ENCODE data around the gene TRRAP.

The TRRAP gene

DNA sequence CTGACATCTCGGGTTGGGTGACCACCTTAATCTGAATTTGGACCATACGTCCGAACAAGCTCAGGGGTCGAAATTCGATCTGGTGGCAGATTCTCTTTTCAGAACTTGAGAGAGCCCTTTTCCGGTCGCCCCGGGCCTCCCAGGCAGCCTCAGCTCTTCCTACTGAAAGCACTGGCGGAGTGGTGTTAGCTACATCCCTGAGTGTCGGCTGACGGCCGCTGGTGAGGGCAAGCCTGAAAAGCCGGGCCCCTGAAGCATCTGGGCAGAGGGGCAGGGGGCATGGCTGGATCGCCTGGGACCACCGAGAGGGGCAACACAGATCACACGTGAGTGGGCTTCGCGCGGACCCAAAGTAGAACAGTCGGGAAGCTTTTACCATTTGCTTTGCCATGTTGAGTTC lies 149.5 kb downstream of the TRRAP start:
- no peaks in the 10 kb centered on the region for H3K9me3 ChIP-seq (ENCODE audit: insufficient read depth, low read depth, low read length)
- H3K4me2 ChIP-seq (ENCODE audit: low read length) = no peak overlapping the region
- H3K79me2 ChIP-seq (ENCODE audit: control insufficient read depth, insufficient read depth, low read length, poor library complexity) = no peaks in the 10 kb centered on the region
- H3K14ac ChIP-seq (ENCODE audit: low read length) = no peak overlapping the region
- H3K23ac ChIP-seq (ENCODE audit: low read length) = no peak overlapping the region
- no peak overlapping the region for H2AFZ ChIP-seq (ENCODE audit: insufficient read depth, low read length, poor library complexity)
- H3K4me3 ChIP-seq (ENCODE audit: low read depth, low read length) = no peak overlapping the region
- H4K12ac ChIP-seq (ENCODE audit: low read depth, low read length) = no peak overlapping the region
- H3K18ac ChIP-seq (ENCODE audit: low read length) = no peak overlapping the region
- no peaks in the 10 kb centered on the region for H3K27me3 ChIP-seq (ENCODE audit: insufficient read depth, low read length)
- no peaks in the 10 kb centered on the region for H3K4me1 ChIP-seq (ENCODE audit: control insufficient read depth in 1 of 2, insufficient read depth in 2 of 2, low read length in 2 of 2)
- H3K79me1 ChIP-seq (ENCODE audit: low read length) = no peaks in the 10 kb centered on the region
- DNase-seq = no peak
- H4K8ac ChIP-seq (ENCODE audit: low read depth, low read length) = no peak overlapping the region
- H3K9ac ChIP-seq (ENCODE audit: low read length) = no peak overlapping the region
- H2BK12ac ChIP-seq (ENCODE audit: low read length) = no peak overlapping the region
- H4K91ac ChIP-seq (ENCODE audit: low read depth, low read length) = no peak overlapping the region
- no peak overlapping the region for H2BK5ac ChIP-seq (ENCODE audit: low read depth, low read length, poor library complexity)
- H2BK120ac ChIP-seq (ENCODE audit: insufficient read depth, low read length, poor library complexity) = no peak overlapping the region
- no peak overlapping the region for H3K4ac ChIP-seq (ENCODE audit: low read depth, low read length)
- H2AK5ac ChIP-seq (ENCODE audit: low read length) = no peak overlapping the region
- H3K27ac ChIP-seq (ENCODE audit: low read depth, low read length) = no peak overlapping the region
- H3K36me3 ChIP-seq (ENCODE audit: control insufficient read depth in 1 of 2, insufficient read depth in 2 of 2, low read length in 2 of 2) = peaks cover 35 to 44% of the 10 kb centered on the region in 2 experiments
- no CpG with 5 or more reads among the region's 20 CpGs for WGBS (ENCODE audit: extremely low coverage, insufficient coverage, insufficient read length)

DNA sequence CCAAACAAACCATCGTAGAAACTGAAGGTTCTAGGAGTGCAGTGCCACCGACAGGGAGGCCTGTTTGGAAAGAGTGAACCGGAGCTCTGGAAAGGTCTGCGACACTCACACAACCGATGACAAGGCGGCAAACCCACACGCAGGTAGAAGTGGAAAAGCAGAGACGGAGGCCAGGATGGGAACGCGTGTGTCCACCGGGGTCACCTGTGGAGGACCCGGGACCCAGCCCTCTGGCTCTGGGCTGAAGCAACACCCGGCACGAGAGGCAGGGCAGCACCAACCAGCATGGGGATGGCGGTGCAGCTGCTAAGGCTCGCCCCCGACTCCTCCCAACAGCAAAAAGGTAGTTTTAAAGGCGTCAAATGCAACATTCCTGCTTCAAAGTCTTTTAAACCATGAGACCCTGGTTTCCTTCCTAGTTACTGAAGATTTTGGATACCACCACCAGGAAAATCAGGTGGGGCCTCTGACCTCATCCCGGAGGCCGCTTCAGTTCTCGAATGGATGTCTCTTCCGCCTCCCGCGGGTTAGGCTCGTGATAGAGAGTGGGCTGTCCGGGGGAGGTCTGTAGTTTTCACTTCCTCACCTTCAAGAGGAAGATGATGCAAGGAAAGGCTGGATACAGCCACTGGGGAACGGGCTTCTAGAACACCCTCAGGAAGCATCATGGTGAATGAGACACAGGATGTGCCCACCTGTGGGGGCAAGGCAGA lies 150.1 kb downstream of the TRRAP start:
- no peak overlapping the region for H3K23ac ChIP-seq (ENCODE audit: low read length)
- no peaks in the 10 kb centered on the region for H3K79me2 ChIP-seq (ENCODE audit: control insufficient read depth, insufficient read depth, low read length, poor library complexity)
- no peak overlapping the region for H2AK5ac ChIP-seq (ENCODE audit: low read length)
- H3K9ac ChIP-seq (ENCODE audit: low read length) = no peak overlapping the region
- H3K9me3 ChIP-seq (ENCODE audit: insufficient read depth, low read depth, low read length) = no peaks in the 10 kb centered on the region
- no peak overlapping the region for H4K8ac ChIP-seq (ENCODE audit: low read depth, low read length)
- H3K4me3 ChIP-seq (ENCODE audit: low read depth, low read length) = no peak overlapping the region
- peaks cover 41 to 50% of the 10 kb centered on the region in 2 experiments for H3K36me3 ChIP-seq (ENCODE audit: control insufficient read depth in 1 of 2, insufficient read depth in 2 of 2, low read length in 2 of 2)
- no peaks in the 10 kb centered on the region for H3K79me1 ChIP-seq (ENCODE audit: low read length)
- no peak for DNase-seq
- no peak overlapping the region for H2BK120ac ChIP-seq (ENCODE audit: insufficient read depth, low read length, poor library complexity)
- H4K91ac ChIP-seq (ENCODE audit: low read depth, low read length) = no peak overlapping the region
- no peak overlapping the region for H2BK5ac ChIP-seq (ENCODE audit: low read depth, low read length, poor library complexity)
- no peak overlapping the region for H2AFZ ChIP-seq (ENCODE audit: insufficient read depth, low read length, poor library complexity)
- H3K4me2 ChIP-seq (ENCODE audit: low read length) = no peak overlapping the region
- H3K27me3 ChIP-seq (ENCODE audit: insufficient read depth, low read length) = no peaks in the 10 kb centered on the region
- H3K4me1 ChIP-seq (ENCODE audit: control insufficient read depth in 1 of 2, insufficient read depth in 2 of 2, low read length in 2 of 2) = no peaks in the 10 kb centered on the region
- WGBS (ENCODE audit: extremely low coverage, insufficient coverage, insufficient read length) = no CpG with 5 or more reads among the region's 27 CpGs
- H3K18ac ChIP-seq (ENCODE audit: low read length) = no peak overlapping the region
- H3K4ac ChIP-seq (ENCODE audit: low read depth, low read length) = no peak overlapping the region
- H3K27ac ChIP-seq (ENCODE audit: low read depth, low read length) = no peak overlapping the region
- H3K14ac ChIP-seq (ENCODE audit: low read length) = no peak overlapping the region
- H4K12ac ChIP-seq (ENCODE audit: low read depth, low read length) = no peak overlapping the region
- H2BK12ac ChIP-seq (ENCODE audit: low read length) = no peak overlapping the region

DNA sequence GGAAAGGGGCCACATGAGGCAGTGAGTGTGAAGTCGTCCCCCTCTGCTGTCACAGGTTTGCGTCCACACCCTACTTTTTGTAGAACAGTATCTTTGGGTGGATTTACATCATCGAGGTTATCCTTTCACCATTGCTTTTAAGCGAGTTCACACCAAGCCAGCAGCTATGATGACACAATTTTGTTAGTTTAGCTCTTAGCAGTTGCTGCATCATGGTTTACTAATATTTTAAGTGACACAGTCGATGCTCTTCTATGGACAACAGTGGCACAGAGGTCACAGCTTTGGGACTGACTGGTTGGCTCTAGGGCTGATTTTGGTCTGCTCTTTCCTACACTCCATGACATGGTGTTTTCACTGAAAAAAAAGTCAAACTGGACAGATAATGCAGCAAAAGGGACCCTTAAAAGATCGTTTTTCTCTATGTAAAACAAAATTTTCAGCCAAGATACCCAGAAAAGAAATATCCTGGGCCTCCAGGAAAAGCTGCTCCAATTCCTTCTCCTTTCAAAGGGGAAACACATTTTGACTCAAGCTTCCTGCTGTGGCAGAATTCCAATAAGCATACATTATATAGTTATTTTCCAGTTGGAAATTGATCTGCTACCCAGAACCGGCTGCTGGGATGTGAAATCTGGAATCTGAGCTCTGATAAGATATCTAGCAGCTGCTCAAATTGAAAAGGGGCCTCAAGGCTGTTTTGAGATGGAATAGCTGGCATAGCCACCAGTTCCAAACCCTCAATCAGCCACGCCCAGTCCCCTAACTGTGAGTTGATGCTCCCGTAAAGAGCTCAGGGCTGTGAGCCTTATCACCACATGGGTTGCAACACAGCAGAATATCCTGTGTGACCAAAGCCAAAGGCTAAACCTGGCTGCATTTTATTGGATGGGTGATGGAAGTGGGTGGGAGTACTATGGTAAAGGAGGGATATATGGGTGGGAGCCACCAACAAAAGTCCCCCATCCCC lies 151.4 kb downstream of the TRRAP start:
- WGBS (ENCODE audit: extremely low coverage, insufficient coverage, insufficient read length) = no CpG with 5 or more reads among the region's 9 CpGs
- Histone ChIP-seq H2BK5ac (ENCODE audit: low read depth, low read length, poor library complexity) (no peak overlapping the region), H4K91ac (ENCODE audit: low read depth, low read length) (no peak overlapping the region), H3K9me3 (ENCODE audit: insufficient read depth, low read depth, low read length) (no peaks in the 10 kb centered on the region), H3K23ac (ENCODE audit: low read length) (no peak overlapping the region), H3K79me2 (ENCODE audit: control insufficient read depth, insufficient read depth, low read length, poor library complexity) (no peaks in the 10 kb centered on the region), H3K18ac (ENCODE audit: low read length) (no peak overlapping the region), H3K36me3 (ENCODE audit: control insufficient read depth in 1 of 2, insufficient read depth in 2 of 2, low read length in 2 of 2) (peaks cover 54 to 63% of the 10 kb centered on the region in 2 experiments), H2AK5ac (ENCODE audit: low read length) (no peak overlapping the region), H3K27ac (ENCODE audit: low read depth, low read length) (no peak overlapping the region), H3K4me1 (ENCODE audit: control insufficient read depth in 1 of 2, insufficient read depth in 2 of 2, low read length in 2 of 2) (no peaks in the 10 kb centered on the region), H3K27me3 (ENCODE audit: insufficient read depth, low read length) (no peaks in the 10 kb centered on the region), H3K14ac (ENCODE audit: low read length) (no peak overlapping the region), H4K8ac (ENCODE audit: low read depth, low read length) (no peak overlapping the region), H3K4me2 (ENCODE audit: low read length) (no peak overlapping the region), H3K79me1 (ENCODE audit: low read length) (no peaks in the 10 kb centered on the region), H2AFZ (ENCODE audit: insufficient read depth, low read length, poor library complexity) (no peak overlapping the region), H4K12ac (ENCODE audit: low read depth, low read length) (no peak overlapping the region), H3K4me3 (ENCODE audit: low read depth, low read length) (no peak overlapping the region), H3K9ac (ENCODE audit: low read length) (no peak overlapping the region), H2BK12ac (ENCODE audit: low read length) (no peak overlapping the region), H3K4ac (ENCODE audit: low read depth, low read length) (no peak overlapping the region), H2BK120ac (ENCODE audit: insufficient read depth, low read length, poor library complexity) (no peak overlapping the region)
- no peak for DNase-seq

DNA sequence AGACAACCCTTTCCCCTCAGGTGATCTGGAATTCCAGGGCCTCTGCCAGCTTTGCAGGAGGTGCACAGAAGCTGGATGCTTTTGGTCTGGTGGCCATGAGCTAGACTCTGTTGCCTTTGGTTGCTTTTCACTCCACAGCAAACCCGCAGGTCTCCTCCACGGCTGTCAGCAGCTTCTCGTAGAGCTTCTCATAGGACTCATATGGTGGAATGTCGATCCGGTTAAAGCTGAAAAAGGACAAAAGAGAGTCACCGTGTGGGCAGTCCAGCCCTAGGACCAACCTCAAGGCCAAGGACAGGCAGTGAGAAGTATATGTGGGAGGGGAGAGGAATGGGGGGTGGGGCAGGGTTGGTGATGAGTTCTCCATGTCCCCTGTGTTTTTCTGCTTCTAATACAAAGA lies 152.1 kb downstream of the TRRAP start:
- DNase-seq = no peak
- Histone ChIP-seq H3K9ac (ENCODE audit: low read length) (no peak overlapping the region), H3K4me2 (ENCODE audit: low read length) (no peak overlapping the region), H3K4ac (ENCODE audit: low read depth, low read length) (no peak overlapping the region), H3K4me3 (ENCODE audit: low read depth, low read length) (no peak overlapping the region), H3K79me2 (ENCODE audit: control insufficient read depth, insufficient read depth, low read length, poor library complexity) (no peaks in the 10 kb centered on the region), H2AFZ (ENCODE audit: insufficient read depth, low read length, poor library complexity) (no peak overlapping the region), H4K8ac (ENCODE audit: low read depth, low read length) (no peak overlapping the region), H3K14ac (ENCODE audit: low read length) (no peak overlapping the region), H3K79me1 (ENCODE audit: low read length) (no peaks in the 10 kb centered on the region), H4K91ac (ENCODE audit: low read depth, low read length) (no peak overlapping the region), H3K18ac (ENCODE audit: low read length) (no peak overlapping the region), H2BK5ac (ENCODE audit: low read depth, low read length, poor library complexity) (no peak overlapping the region), H3K4me1 (ENCODE audit: control insufficient read depth in 1 of 2, insufficient read depth in 2 of 2, low read length in 2 of 2) (no peaks in the 10 kb centered on the region), H2BK120ac (ENCODE audit: insufficient read depth, low read length, poor library complexity) (no peak overlapping the region), H3K36me3 (ENCODE audit: control insufficient read depth in 1 of 2, insufficient read depth in 2 of 2, low read length in 2 of 2) (peaks cover 61 to 70% of the 10 kb centered on the region in 2 experiments), H3K27me3 (ENCODE audit: insufficient read depth, low read length) (no peaks in the 10 kb centered on the region), H3K9me3 (ENCODE audit: insufficient read depth, low read depth, low read length) (no peaks in the 10 kb centered on the region), H4K12ac (ENCODE audit: low read depth, low read length) (no peak overlapping the region), H3K27ac (ENCODE audit: low read depth, low read length) (no peak overlapping the region), H2AK5ac (ENCODE audit: low read length) (no peak overlapping the region), H2BK12ac (ENCODE audit: low read length) (no peak overlapping the region), H3K23ac (ENCODE audit: low read length) (no peak overlapping the region)
- no CpG with 5 or more reads among the region's 6 CpGs for WGBS (ENCODE audit: extremely low coverage, insufficient coverage, insufficient read length)
